PC-9 (cell line): ENCODE results near the gene RPS3A.

Experiments
- CTCF ChIP-seq: fragments of 200-600 bp; sonication (generic); conservative IDR thresholded peaks from 2 replicates; pipeline ENCODE4 v1.6.1; 2017; ENCODE audit warnings: mixed run types, antibody characterized with exemption, mild to moderate bottlenecking, moderate library complexity
- EZH2 ChIP-seq: fragments of 200-600 bp; sonication (generic); IDR thresholded peaks from 2 replicates; pipeline ENCODE4 v1.8.0; 2017; ENCODE audit warnings: antibody characterized with exemption, low read depth

GRCh38 chr4:151114986-151115385 lies 15.6 kb downstream of the RPS3A start:
- TF ChIP-seq CTCF = no peak
- TF ChIP-seq EZH2 = no peak
